C4-2B (cell line): ENCODE results near the gene SHANK1.

Experiments used
- CTCF ChIP-seq: fragments of 450-650 bp; conservative IDR thresholded peaks from 2 replicates; pipeline ENCODE4 v1.5.1; 2017; ENCODE audit warnings: mild to moderate bottlenecking
- ZFX ChIP-seq: fragments of 450-650 bp; IDR thresholded peaks from 2 replicates; pipeline ENCODE4 v1.6.1; 2017

- TF ChIP-seq CTCF (no peak), ZFX (no peak)
Observed at GRCh38 chr19:50711196-50711595, 8.4 kb downstream of the SHANK1 start.
